Nephron progenitor cell (in vitro differentiated cells): ENCODE data around the gene APBB2.

Experiments
- DNase-seq: peaks from one replicate; pipeline ENCODE4 v3.0.0; 2021
- H3K27ac Mint-ChIP-seq: 2 replicates; pipeline ENCODE4 v1.8.0; 2021; ENCODE audit warnings: mild to moderate bottlenecking, moderate library complexity, mixed read lengths
- H3K27me3 Mint-ChIP-seq: 2 replicates; pipeline ENCODE4 v1.8.0; 2021; ENCODE audit warnings: mild to moderate bottlenecking, low read depth, mixed read lengths; ENCODE audit not compliant: poor library complexity
- H3K36me3 Mint-ChIP-seq: 2 replicates; pipeline ENCODE4 v1.8.0; 2021; ENCODE audit warnings: low read depth, mixed read lengths
- H3K4me1 Mint-ChIP-seq: 2 replicates; pipeline ENCODE4 v1.8.0; 2021; ENCODE audit warnings: mixed read lengths
- H3K4me3 Mint-ChIP-seq: 2 replicates; pipeline ENCODE4 v1.8.0; 2021; ENCODE audit warnings: mild to moderate bottlenecking, moderate library complexity, mixed read lengths
- H3K9me3 Mint-ChIP-seq: 2 replicates; pipeline ENCODE4 v1.8.0; 2021; ENCODE audit warnings: mild to moderate bottlenecking, moderate library complexity, mixed read lengths
- TF ChIP-seq, protein P1 (sequence below): fragments of 200-600 bp; sonication (generic); IDR thresholded peaks from 2 replicates; pipeline ENCODE4 v1.5.0; 2021; ENCODE audit warnings: antibody characterized with exemption

The APBB2 gene

DNA sequence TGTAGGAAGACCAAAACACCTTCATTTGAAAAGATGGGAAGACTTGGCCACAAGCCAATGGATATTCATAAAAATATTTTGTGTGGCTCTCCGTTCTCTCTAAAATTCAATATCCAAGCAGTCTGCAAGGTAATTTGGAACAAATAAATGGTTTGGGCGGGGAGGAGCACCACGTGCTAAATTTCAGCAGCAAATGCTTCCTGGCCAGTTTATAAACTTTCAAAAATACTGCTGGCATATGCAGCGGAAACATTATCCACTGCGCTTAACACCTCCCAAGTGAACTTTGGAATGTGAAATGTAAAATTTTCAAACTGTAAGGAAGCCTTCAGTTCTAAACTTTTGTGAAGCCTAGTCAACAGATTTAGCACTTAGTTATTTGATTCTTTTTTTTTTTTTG, 273.6 kb downstream of the APBB2 start:
- Mint-ChIP-seq H3K4me3 (no peak overlapping the region), H3K4me1 (peaks cover 4% of the 10 kb centered on the region), H3K27me3 (no peaks in the 10 kb centered on the region), H3K36me3 (no peaks in the 10 kb centered on the region), H3K9me3 (no peaks in the 10 kb centered on the region), H3K27ac (no peak overlapping the region)
- TF ChIP-seq, protein P1, sequence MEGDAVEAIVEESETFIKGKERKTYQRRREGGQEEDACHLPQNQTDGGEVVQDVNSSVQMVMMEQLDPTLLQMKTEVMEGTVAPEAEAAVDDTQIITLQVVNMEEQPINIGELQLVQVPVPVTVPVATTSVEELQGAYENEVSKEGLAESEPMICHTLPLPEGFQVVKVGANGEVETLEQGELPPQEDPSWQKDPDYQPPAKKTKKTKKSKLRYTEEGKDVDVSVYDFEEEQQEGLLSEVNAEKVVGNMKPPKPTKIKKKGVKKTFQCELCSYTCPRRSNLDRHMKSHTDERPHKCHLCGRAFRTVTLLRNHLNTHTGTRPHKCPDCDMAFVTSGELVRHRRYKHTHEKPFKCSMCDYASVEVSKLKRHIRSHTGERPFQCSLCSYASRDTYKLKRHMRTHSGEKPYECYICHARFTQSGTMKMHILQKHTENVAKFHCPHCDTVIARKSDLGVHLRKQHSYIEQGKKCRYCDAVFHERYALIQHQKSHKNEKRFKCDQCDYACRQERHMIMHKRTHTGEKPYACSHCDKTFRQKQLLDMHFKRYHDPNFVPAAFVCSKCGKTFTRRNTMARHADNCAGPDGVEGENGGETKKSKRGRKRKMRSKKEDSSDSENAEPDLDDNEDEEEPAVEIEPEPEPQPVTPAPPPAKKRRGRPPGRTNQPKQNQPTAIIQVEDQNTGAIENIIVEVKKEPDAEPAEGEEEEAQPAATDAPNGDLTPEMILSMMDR, result no peak
- DNase-seq, result no peak

DNA sequence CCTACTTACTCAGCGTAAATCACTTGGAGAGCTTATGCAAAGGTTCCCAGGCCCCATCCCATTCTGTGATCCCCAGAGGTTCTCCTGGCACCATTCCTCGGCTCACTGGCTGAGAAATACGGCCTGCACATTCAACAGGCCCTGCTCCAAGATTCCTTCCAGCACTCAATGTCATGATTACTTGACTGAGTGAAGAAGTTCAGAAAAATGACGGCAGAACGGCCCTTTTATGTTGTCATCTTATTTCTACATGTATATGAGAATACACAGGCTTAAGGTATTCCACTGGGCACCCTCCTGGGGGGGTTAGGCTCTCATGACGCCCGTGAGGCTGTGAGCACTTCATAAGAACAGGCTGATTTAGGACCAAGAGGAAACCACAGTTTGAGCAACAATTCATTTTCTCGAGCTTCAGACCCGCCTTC, 274.0 kb downstream of the APBB2 start:
- H3K9me3 Mint-ChIP-seq, result no peaks in the 10 kb centered on the region
- H3K36me3 Mint-ChIP-seq, result no peaks in the 10 kb centered on the region
- no peak overlapping the region for H3K4me3 Mint-ChIP-seq
- no peak for DNase-seq
- no peaks in the 10 kb centered on the region for H3K27me3 Mint-ChIP-seq
- peaks cover 4% of the 10 kb centered on the region for H3K4me1 Mint-ChIP-seq
- no peak overlapping the region for H3K27ac Mint-ChIP-seq
- TF ChIP-seq, protein P1, result no peak

DNA sequence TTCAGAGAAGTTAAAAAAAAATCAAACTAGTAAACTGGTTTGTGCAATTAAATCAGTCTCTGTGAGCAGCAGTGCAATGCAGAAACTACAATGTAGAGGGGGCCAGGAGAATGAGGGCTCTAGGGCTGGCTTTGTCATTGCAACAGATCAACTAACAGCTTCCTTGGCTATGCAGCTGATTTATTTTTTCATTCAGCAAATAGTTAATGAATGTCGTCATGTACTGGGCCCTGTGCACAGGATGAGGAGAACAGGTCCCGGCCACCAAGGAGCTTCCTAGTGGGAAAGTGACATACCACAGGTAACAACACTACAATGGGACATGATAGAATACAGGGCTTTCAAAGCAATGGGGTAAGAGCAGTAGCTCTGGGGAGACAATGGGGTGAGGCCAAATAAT, 274.5 kb downstream of the APBB2 start:
- no peak for DNase-seq
- no peaks in the 10 kb centered on the region for H3K36me3 Mint-ChIP-seq
- TF ChIP-seq, protein P1, result no peak
- no peak overlapping the region for H3K4me3 Mint-ChIP-seq
- no peaks in the 10 kb centered on the region for H3K27me3 Mint-ChIP-seq
- H3K9me3 Mint-ChIP-seq, result no peaks in the 10 kb centered on the region
- H3K4me1 Mint-ChIP-seq, result peaks cover 4% of the 10 kb centered on the region
- no peak overlapping the region for H3K27ac Mint-ChIP-seq

DNA sequence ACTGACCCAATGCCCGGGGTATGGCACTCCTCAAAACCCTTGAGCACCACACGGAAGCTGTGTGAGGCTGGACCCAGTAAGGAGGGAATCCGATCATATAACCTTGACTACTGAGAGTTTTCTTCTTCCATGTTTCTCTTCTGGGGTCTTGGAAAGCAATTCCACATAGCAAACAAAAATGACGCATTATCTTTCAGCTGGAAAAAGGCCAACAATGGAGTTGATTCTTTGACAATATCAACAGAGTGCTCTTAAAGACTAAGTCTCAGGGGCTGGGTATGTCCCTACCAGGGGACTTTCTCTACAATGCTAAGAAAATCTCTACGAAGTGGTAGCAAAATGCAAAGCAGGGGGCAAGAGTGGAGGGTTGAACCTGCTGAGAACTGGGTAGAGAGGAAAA, 276.0 kb downstream of the APBB2 start:
- H3K27me3 Mint-ChIP-seq, result no peaks in the 10 kb centered on the region
- TF ChIP-seq, protein P1, result no peak
- H3K4me1 Mint-ChIP-seq, result peaks cover 4% of the 10 kb centered on the region
- no peak overlapping the region for H3K27ac Mint-ChIP-seq
- no peaks in the 10 kb centered on the region for H3K36me3 Mint-ChIP-seq
- no peaks in the 10 kb centered on the region for H3K9me3 Mint-ChIP-seq
- no peak for DNase-seq
- no peak overlapping the region for H3K4me3 Mint-ChIP-seq

DNA sequence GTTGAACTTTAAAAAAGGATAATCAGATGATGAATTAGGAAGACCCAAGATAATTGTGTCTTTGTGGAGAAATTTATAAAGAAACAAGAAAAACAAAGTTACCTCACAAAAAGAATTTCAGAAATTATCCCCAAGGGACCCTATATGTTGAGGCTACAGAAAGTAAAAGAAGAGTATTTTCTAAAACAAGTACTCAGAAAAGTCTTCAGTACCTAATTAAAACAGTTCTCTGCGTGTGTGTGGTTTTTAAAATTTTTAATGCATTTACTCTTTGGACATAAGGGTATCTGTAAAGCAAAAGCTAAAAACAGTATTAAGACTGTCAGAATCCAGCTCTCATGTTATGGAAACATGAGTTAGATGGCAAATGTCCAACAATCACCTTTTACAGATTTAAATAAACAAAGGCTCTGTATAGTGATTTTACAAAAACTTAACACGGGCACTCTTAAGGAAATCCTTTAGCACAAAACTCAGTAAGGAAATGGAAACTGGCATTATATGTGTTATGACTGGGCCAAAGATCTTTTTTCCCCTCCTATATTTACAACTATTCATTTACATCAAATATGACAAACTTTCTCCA, 277.1 kb downstream of the APBB2 start:
- no peaks in the 10 kb centered on the region for H3K4me1 Mint-ChIP-seq
- no peak overlapping the region for H3K27ac Mint-ChIP-seq
- TF ChIP-seq, protein P1, result no peak
- no peaks in the 10 kb centered on the region for H3K36me3 Mint-ChIP-seq
- no peak overlapping the region for H3K4me3 Mint-ChIP-seq
- H3K9me3 Mint-ChIP-seq, result no peaks in the 10 kb centered on the region
- no peak for DNase-seq
- no peaks in the 10 kb centered on the region for H3K27me3 Mint-ChIP-seq

DNA sequence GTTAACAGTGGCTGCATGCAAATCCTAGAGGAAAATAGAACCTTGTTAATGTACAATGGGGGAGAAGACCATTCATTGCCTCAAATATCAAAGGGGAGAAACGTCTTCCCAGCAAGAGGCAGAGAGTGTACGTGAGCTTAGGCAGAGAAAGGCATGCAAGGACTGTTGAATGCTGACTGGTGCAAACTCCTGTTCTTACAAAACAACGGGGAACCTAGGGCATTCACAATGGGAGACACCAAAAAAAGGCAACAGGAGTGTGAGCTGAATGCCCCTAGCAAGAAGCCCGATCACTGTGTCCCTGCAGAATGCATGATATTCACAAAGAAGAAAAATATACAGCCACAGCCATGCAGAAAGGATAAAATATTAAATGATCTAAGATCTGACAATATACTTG, 279.7 kb downstream of the APBB2 start:
- H3K9me3 Mint-ChIP-seq, result no peaks in the 10 kb centered on the region
- DNase-seq, result no peak
- no peak overlapping the region for H3K27ac Mint-ChIP-seq
- H3K4me1 Mint-ChIP-seq, result no peaks in the 10 kb centered on the region
- no peaks in the 10 kb centered on the region for H3K27me3 Mint-ChIP-seq
- no peak overlapping the region for H3K4me3 Mint-ChIP-seq
- TF ChIP-seq, protein P1, result no peak
- no peaks in the 10 kb centered on the region for H3K36me3 Mint-ChIP-seq
